Activated CD8-positive, alpha-beta T cell treated with anti-CD3 and anti-CD28 coated beads for 36 hours (primary cell): Measurements from ENCODE around the gene ADAM33. TPM values are rescaled to one million over a fixed set of nuclear protein-coding genes. Genes with fewer than 3 reads are reported as not detected.

Source experiments
- ATAC-seq: fragments of 200-7000 bp; cut with Tn5 transposase; one replicate; pipeline ENCODE4 v1.10.0; 2021; ENCODE audit warnings: mild to moderate bottlenecking, moderate library complexity
- CTCF ChIA-PET: fragments of 350-600 bp; sonication (Branson Sonifier 250); formaldehyde crosslinking; loops from one replicate; lab custom pipeline; 2021; ENCODE audit warnings: antibody characterized with exemption; lab: Charles Lee
- POLR2A ChIA-PET: fragments of 350-600 bp; sonication (Branson Sonifier 250); formaldehyde crosslinking; loops from one replicate; lab custom pipeline; 2021; ENCODE audit warnings: antibody characterized with exemption; lab: Charles Lee
- DNase-seq: peaks from one replicate; pipeline ENCODE4 v3.0.0-alpha.2; 2020
- H3K27ac Mint-ChIP-seq: one replicate; pipeline ENCODE4 v1.8.0; 2021; ENCODE audit warnings: mild to moderate bottlenecking, mixed read lengths
- H3K27me3 Mint-ChIP-seq: one replicate; pipeline ENCODE4 v1.8.0; 2021; ENCODE audit warnings: mixed read lengths
- H3K36me3 Mint-ChIP-seq: one replicate; pipeline ENCODE4 v1.8.0; 2021; ENCODE audit warnings: low read depth, mixed read lengths
- H3K4me1 Mint-ChIP-seq: one replicate; pipeline ENCODE4 v1.8.0; 2021; ENCODE audit warnings: low read depth, mixed read lengths
- H3K4me3 Mint-ChIP-seq: one replicate; pipeline ENCODE4 v1.8.0; 2021; ENCODE audit warnings: mild to moderate bottlenecking, moderate library complexity, mixed read lengths
- H3K9me3 Mint-ChIP-seq: one replicate; pipeline ENCODE4 v1.8.0; 2021; ENCODE audit warnings: mixed read lengths
- intact Hi-C: fragments of 100-400 bp; cut with micrococcal nuclease; formaldehyde crosslinking; loops from one replicate; pipeline ENCODE4 v1.10.0; 2022
- total RNA-seq, 2 experiments: library from RNA; stranded (reverse); gene quantifications; one replicate each; pipeline ENCODE4 v1.2.3, GENCODE V29; 2021
- TF ChIP-seq, protein P1 (sequence below): fragments of 200-600 bp; IDR thresholded peaks from one replicate; pipeline ENCODE4 v1.8.0; 2022; ENCODE audit warnings: antibody characterized with exemption, mild to moderate bottlenecking

Gene ADAM33
- total RNA-seq, 2 experiments from 2014 or later: not detected

- Mint-ChIP-seq H3K9me3 (no peaks in the 10 kb centered on the region), H3K27me3 (peaks cover 40% of the 10 kb centered on the region), H3K4me1 (peaks cover 2% of the 10 kb centered on the region), H3K4me3 (no peak overlapping the region), H3K27ac (no peak overlapping the region), H3K36me3 (no peaks in the 10 kb centered on the region)
- ChIA-PET POLR2A (no interaction called here), CTCF (interaction anchor here (1.1 to 5.2 kb wide), 15 partner anchors 8 to 255 kb away, joined by 3 to 79 read pairs (median 6); no protein-coding TSS in a partner anchor)
- DNase-seq: no peak
- TF ChIP-seq, protein P1, sequence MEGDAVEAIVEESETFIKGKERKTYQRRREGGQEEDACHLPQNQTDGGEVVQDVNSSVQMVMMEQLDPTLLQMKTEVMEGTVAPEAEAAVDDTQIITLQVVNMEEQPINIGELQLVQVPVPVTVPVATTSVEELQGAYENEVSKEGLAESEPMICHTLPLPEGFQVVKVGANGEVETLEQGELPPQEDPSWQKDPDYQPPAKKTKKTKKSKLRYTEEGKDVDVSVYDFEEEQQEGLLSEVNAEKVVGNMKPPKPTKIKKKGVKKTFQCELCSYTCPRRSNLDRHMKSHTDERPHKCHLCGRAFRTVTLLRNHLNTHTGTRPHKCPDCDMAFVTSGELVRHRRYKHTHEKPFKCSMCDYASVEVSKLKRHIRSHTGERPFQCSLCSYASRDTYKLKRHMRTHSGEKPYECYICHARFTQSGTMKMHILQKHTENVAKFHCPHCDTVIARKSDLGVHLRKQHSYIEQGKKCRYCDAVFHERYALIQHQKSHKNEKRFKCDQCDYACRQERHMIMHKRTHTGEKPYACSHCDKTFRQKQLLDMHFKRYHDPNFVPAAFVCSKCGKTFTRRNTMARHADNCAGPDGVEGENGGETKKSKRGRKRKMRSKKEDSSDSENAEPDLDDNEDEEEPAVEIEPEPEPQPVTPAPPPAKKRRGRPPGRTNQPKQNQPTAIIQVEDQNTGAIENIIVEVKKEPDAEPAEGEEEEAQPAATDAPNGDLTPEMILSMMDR: no peak
- no peak for ATAC-seq
- intact Hi-C loops: loop anchor here (5.0 kb wide), 1 partner anchor 37 kb away; the partner anchor contains the start of gene SIGLEC1
These were observed 6.6 kb downstream of the ADAM33 start for GRCh38 chr20:3674995-3675900.

- POLR2A ChIA-PET: no interaction called here
- ATAC-seq: no peak
- H3K4me1 Mint-ChIP-seq: peaks cover 2% of the 10 kb centered on the region
- no peaks in the 10 kb centered on the region for H3K9me3 Mint-ChIP-seq
- DNase-seq: no peak
- CTCF ChIA-PET: interaction anchor here (1.1 to 1.4 kb wide), 4 partner anchors 11 to 256 kb away, joined by 3 to 6 read pairs (median 4); no protein-coding TSS in a partner anchor
- no peaks in the 10 kb centered on the region for H3K36me3 Mint-ChIP-seq
- H3K27me3 Mint-ChIP-seq: peaks cover 44% of the 10 kb centered on the region
- no peak overlapping the region for H3K4me3 Mint-ChIP-seq
- intact Hi-C loops: no loop called here
- H3K27ac Mint-ChIP-seq: no peak overlapping the region
- TF ChIP-seq, protein P1: no peak
These were observed 7.4 kb downstream of the ADAM33 start for GRCh38 chr20:3674447-3674846.

GRCh38 chr20:3673221-3674070 lies 8.4 kb downstream of the ADAM33 start:
- ChIA-PET CTCF (interaction anchor here (1.1 to 2.4 kb wide), 5 partner anchors 12 to 118 kb away, joined by 3 to 10 read pairs (median 4); no protein-coding TSS in a partner anchor), POLR2A (interaction anchor here (0.6 to 1.0 kb wide), 2 partner anchors 19 to 307 kb away, joined by 3 read pairs; no protein-coding TSS in a partner anchor)

DNA sequence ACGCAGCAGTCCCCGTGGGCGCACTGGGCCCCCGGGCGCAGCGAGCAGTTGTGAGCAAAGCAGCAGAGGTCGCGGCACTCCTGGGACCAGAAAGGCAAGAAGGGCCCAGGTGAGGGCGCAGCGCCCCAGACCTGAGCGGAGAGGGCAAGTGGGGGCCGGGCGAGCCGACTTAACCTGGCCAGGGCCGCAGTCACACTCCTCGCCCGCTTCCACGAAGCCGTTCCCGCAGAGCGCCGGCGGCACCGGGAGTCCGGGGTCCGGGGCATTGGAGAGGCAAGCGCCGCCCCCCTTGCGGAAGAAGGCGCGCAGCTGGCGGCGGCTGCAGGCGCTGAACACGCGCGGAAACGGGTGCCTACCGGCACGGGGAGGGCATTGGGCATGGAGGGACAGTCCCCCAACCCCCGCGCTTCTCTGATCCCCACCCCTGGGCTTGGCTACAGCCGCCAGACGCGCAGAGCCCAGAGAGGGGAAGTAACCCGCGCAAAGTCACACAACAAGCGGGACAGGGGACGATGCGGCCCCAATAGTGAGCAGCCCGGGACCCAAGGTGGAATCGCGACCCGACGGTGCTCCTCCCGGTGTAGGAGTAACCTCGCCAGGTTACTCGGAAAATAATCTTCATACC lies 9.2 kb downstream of the ADAM33 start:
- intact Hi-C loops: no loop called here
- POLR2A ChIA-PET: interaction anchor here (0.8 to 1.0 kb wide), 2 partner anchors 11 to 18 kb away, joined by 3 read pairs; no protein-coding TSS in a partner anchor
- Mint-ChIP-seq H3K27ac (no peak overlapping the region), H3K9me3 (no peaks in the 10 kb centered on the region), H3K4me3 (no peak overlapping the region), H3K4me1 (peaks cover 2% of the 10 kb centered on the region), H3K27me3 (peaks cover 43% of the 10 kb centered on the region), H3K36me3 (no peaks in the 10 kb centered on the region)
- CTCF ChIA-PET: interaction anchor here (1.1 to 2.4 kb wide), 4 partner anchors 24 to 117 kb away, joined by 3 to 10 read pairs (median 4); no protein-coding TSS in a partner anchor
- TF ChIP-seq, protein P1: no peak
- DNase-seq: peak; percentile 23
- peak; percentile 28 for ATAC-seq

More at GRCh38 chr20:3673221-3674070, 8.4 kb downstream of the ADAM33 start:
- no peak for ATAC-seq
- TF ChIP-seq, protein P1: no peak
- no peaks in the 10 kb centered on the region for H3K36me3 Mint-ChIP-seq
- no peak for DNase-seq
- peaks cover 43% of the 10 kb centered on the region for H3K27me3 Mint-ChIP-seq
- H3K4me1 Mint-ChIP-seq: peaks cover 2% of the 10 kb centered on the region
- intact Hi-C loops: no loop called here
- H3K9me3 Mint-ChIP-seq: no peaks in the 10 kb centered on the region
- no peak overlapping the region for H3K4me3 Mint-ChIP-seq
- no peak overlapping the region for H3K27ac Mint-ChIP-seq
